ENCODE measurements around the gene SOCS3.
A peak's percentile ranks its signal among the peaks of the same experiment; 100 is the strongest.

SOCS3 gene

GRCh38 chr17:78367193-78367592 lies 7.3 kb upstream of the SOCS3 start:
- no peak for DNase-seq (ENCODE audit: low read depth)

GRCh38 chr17:78366109-78366848 lies 6.4 kb upstream of the SOCS3 start:
- no peak for DNase-seq (ENCODE audit: low read depth)

GRCh38 chr17:78365561-78366108 lies 5.8 kb upstream of the SOCS3 start:
- DNase-seq (ENCODE audit: low read depth), result no peak

GRCh38 chr17:78364436-78365281 lies 4.8 kb upstream of the SOCS3 start:
- DNase-seq (ENCODE audit: low read depth), result no peak

DNA sequence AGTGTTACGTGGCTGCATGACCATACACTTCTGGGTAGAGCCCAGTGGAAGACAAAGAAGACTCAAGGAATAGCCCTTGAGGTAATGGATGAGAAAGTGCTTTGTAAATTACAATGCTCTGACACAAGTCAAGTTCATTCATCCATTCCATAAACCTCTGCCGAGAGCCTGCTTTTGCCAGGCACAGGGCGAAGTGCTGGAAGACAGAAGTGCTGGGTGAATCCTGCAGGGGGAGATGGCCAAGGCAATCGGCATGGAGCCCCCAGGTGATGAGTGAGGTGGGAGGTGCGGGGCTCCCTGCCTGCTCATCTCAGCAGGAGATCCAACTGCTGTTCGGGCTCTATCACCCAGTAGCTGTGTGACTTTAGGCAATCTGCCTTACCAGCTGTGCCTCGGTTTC lies 2.8 kb upstream of the SOCS3 start:
- no peak for DNase-seq (ENCODE audit: low read depth)

GRCh38 chr17:78362232-78362631 lies 2.4 kb upstream of the SOCS3 start:
- DNase-seq (ENCODE audit: low read depth), result no peak

- no peak for DNase-seq (ENCODE audit: low read depth)
Observed at GRCh38 chr17:78361225-78361701, 1.4 kb upstream of the SOCS3 start.

DNA sequence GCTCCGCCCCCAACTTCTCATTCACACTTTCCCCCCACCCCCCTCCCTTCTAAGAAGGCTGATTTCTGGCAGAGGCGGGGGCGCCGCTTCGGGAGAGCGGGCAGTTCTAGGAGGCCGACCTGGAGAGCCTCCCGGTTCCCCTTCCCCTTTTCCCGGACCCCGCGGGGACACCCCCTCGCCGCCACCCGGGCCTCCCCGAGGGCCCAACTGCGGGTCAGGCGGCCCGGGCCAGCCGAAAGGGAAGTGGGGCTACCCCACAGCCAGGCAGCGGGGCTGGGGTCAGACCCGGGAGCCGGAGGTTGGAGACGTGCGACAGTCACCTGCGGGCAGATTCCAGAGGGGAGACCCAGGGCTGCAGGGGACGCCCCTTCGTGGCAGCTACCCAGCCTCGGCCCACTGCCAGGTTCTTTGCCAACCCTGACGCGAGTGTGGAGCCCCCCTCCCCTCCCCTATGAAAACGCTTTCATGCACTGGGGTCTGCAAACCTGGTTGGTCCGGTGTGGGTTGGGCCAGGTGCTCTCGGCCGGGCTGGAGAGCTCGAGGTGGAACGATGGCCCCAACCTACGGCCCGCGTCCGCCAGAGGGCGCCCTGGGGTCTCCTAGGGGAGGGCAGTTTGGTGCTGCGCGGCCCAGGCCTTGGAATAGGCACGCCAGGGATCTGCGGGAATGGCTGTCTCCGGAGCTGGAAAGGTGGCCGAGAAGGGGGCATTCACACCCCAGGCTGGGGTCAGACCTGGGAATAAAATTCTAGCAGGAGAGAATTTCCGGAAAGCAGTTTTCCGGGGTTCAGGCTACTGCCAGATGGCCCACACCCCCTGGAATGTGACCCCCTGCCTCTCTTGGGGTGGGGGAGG lies 721 bp upstream of the SOCS3 start:
- DNase-seq (ENCODE audit: low read depth), result no peak

- no peak for DNase-seq (ENCODE audit: low read depth)
Observed at GRCh38 chr17:78359321-78359996, 418 bp downstream of the SOCS3 start.

DNA sequence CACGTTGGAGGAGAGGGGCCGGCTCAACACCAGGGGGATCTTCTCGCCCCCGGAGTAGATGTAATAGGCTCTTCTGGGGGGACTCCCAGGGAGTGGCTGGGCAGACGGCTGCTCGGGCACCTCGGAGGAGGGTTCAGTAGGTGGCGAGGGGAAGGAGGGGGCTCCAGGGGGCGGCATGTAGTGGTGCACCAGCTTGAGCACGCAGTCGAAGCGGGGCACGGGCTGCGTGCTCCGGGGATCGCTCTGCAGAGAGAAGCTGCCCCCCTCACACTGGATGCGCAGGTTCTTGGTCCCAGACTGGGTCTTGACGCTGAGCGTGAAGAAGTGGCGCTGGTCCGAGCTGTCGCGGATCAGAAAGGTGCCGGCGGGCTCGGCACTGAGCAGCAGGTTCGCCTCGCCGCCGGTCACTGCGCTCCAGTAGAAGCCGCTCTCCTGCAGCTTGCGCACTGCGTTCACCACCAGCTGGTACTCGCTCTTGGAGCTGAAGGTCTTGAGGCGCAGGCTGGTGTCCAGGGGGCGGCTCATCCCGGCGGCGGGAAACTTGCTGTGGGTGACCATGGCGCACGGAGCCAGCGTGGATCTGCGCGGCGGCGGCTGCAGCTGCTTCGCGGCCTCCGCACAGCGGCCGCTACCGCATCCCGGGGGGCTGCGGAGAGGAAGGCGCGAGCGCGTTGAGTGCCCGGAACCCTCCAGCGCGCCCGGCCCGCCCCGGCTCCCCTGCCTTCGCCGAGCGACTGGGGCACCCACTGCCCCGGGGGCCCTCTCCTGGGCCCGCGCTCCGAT lies 1.1 kb downstream of the SOCS3 start:
- DNase-seq (ENCODE audit: low read depth), result no peak

- no peak for DNase-seq (ENCODE audit: low read depth)
Observed at GRCh38 chr17:78357672-78358537, 2.0 kb downstream of the SOCS3 start.

- no peak for DNase-seq (ENCODE audit: low read depth)
Observed at GRCh38 chr17:78357177-78357586, 2.7 kb downstream of the SOCS3 start.

DNA sequence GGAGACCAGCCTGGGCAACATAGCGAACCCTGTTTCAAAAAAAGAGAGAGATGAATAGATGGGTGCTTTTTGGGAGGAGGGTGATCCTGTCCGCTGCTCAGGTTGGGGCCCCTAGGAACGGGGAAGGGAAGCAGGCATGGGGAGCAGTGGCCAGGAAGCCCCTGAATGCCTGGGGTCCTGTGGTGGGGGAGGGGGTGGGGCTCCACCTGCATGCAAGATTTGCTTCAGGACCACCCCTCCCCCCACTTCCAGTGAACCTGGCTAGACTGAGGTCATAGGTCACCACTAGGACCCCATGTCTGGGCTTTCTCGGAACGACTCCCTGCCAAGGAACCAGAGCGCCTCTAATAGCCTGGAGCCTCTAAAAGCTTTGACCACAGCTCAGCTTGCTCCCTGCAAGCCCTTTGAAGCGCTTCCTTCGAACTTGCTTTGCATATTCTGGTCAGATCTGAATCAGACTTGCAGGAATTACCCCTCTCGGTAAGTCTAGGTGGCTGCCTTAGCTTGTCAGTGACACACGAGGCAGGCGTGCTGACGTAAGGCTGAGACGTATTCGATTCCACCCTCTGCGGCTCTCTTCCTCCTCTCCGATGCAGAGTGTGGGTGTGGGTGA lies 3.7 kb downstream of the SOCS3 start:
- no peak for DNase-seq (ENCODE audit: low read depth)

DNA sequence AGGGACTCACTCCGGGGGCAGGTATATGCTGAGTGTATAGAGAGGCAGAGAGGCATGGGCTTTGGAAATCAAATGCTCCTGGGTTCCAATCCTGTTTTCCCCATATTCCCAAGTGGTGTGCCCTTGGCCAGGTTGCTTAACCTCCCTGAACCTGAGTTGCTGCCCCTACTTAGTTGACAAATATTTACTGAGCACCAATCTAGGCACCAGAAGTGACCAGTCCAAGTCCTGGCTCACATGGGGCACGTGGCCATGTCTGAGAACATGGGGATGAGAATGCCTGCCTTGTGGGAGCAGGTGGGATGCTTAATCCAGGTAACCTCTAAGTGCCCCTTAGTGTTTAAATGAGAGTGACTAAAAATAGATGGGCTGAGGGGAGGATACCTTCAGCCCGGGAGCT lies 4.2 kb downstream of the SOCS3 start:
- no peak for DNase-seq (ENCODE audit: low read depth)

GRCh38 chr17:78355045-78355641 lies 4.7 kb downstream of the SOCS3 start:
- DNase-seq (ENCODE audit: low read depth), result no peak

GRCh38 chr17:78353834-78354233 lies 6.0 kb downstream of the SOCS3 start:
- no peak for DNase-seq (ENCODE audit: low read depth)

DNA sequence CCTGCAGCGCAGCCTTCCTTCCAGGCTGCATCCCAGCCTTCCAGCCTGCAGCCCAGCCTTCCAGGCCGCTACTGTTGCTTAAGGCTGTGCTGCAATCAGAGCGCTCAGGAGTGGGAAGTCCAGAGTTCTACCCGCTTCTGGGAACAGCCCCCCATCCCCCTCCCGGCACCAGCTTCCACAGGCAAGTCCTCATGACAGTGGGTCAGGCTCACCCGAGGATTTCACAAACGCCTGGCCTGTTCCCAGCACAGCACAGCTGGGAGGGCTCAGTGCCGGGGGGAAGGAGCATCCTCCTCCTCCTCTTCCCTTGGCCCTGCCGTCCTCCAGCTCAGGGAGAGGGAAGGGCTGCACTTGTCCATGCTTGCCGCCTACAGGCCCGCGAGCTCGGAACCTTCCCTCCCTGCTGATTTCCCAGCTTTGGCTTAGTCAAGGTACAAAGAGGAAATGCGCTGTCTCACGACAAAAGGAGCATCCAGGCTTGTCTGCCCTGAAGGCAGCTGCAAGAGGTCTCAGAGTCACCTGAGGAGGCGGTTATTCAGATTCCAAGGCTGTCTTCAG lies 8.3 kb downstream of the SOCS3 start:
- peak; percentile 99 for DNase-seq (ENCODE audit: low read depth)

DNA sequence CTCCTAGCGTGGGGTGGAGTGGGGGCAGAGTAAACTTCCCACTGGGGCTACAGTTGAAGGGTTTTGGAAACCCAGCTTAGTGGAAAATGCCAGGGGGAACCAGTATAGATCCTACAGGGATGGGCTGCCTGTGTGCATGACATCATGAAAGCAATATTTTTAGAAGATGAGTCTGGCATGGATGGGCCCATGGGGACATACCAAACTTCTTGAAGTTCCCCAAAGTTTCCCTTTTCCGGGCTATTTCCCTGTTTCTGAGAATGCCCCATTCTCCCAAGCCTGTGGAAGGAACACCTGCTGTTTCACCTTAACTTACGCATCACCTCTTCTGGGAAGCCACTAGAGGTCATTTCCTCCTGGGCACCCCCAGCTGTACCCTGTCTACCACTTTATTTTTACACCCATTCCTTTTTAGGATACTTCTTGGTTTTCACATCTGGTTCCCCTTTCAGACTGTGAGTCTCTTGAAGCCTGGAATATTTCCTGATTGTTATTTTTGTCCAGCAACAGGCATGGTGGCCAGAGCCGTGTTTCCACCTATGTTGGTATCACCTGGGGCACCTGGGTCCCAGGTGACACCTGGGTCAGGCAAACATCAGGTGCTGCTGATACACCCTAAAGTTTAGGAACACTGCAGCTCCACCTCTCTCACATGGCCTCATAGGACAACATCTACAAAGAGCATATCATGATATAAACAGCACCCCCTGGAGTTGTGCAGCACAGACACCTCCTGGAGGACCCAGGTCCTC lies 9.8 kb downstream of the SOCS3 start:
- no peak for DNase-seq (ENCODE audit: low read depth)
